D721Med (cell line): ENCODE data around the gene ERO1B.
"Not testable (repeated sequence)": the region's sequence is repeated elsewhere in the genome, so short reads cannot be mapped to it uniquely, and the experiment has no call there.

Source experiments
- DNase-seq: peaks from one replicate; pipeline ENCODE4 v3.0.0; 2011; ENCODE audit warnings: low spot score; ENCODE audit not compliant: insufficient read length
- FAIRE-seq: peaks from 2 replicates; lab custom pipeline; 2011; peaks lifted over from hg19 to GRCh38; lab: Jason Lieb, UNC
- TF ChIP-seq, protein P1 (sequence below): IDR thresholded peaks from 2 replicates; pipeline ENCODE4 v1.5.1; 2012; ENCODE audit warnings: mild to moderate bottlenecking, control low read depth; ENCODE audit not compliant: insufficient read depth; ENCODE audit errors: missing control alignments

The ERO1B gene, protein sequence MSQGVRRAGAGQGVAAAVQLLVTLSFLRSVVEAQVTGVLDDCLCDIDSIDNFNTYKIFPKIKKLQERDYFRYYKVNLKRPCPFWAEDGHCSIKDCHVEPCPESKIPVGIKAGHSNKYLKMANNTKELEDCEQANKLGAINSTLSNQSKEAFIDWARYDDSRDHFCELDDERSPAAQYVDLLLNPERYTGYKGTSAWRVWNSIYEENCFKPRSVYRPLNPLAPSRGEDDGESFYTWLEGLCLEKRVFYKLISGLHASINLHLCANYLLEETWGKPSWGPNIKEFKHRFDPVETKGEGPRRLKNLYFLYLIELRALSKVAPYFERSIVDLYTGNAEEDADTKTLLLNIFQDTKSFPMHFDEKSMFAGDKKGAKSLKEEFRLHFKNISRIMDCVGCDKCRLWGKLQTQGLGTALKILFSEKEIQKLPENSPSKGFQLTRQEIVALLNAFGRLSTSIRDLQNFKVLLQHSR

DNA sequence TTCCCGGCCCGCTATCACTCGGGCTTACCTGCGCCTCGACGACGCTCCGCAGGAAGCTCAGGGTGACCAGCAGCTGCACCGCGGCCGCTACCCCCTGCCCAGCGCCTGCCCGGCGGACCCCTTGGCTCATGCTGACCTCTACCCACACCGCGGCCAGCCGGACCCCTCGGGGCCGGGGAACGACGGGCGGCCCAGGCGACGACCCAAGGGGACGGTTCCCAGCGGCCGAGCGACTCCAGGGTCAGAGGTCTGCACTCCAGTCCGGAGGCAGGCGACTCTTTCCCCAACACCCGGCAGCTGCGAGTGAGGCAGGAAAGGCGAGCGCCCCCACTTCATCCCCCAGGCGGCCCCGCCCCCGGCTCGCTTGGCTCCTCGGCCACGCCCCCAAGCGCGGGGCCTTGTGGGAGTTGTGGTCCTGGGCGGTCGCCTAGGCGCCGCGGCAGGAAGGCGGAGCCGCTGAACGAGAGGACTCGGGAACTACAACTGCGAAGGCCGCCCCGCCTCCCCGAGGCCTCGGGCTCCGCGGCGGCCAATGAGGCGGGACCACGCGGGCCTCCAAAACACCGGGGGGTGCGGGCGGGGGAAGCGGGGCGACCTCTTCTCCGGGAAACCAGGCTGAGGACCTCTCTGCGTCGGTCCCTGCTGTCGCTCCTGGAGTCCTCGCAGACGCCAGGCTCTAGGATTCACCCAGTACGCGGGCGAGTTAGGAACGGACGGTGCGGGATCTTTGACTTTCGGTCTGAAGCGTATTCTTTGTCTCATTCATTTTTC, at the start of gene ERO1B:
TSS of gene ERO1B (minus strand) at position 305 of the 771 bp plus-strand sequence. CDS start at position 130, 175 bp downstream.
- TF ChIP-seq, protein P1, sequence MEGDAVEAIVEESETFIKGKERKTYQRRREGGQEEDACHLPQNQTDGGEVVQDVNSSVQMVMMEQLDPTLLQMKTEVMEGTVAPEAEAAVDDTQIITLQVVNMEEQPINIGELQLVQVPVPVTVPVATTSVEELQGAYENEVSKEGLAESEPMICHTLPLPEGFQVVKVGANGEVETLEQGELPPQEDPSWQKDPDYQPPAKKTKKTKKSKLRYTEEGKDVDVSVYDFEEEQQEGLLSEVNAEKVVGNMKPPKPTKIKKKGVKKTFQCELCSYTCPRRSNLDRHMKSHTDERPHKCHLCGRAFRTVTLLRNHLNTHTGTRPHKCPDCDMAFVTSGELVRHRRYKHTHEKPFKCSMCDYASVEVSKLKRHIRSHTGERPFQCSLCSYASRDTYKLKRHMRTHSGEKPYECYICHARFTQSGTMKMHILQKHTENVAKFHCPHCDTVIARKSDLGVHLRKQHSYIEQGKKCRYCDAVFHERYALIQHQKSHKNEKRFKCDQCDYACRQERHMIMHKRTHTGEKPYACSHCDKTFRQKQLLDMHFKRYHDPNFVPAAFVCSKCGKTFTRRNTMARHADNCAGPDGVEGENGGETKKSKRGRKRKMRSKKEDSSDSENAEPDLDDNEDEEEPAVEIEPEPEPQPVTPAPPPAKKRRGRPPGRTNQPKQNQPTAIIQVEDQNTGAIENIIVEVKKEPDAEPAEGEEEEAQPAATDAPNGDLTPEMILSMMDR = no peak
- no peak for FAIRE-seq
- peak; percentile 79 for DNase-seq

DNA sequence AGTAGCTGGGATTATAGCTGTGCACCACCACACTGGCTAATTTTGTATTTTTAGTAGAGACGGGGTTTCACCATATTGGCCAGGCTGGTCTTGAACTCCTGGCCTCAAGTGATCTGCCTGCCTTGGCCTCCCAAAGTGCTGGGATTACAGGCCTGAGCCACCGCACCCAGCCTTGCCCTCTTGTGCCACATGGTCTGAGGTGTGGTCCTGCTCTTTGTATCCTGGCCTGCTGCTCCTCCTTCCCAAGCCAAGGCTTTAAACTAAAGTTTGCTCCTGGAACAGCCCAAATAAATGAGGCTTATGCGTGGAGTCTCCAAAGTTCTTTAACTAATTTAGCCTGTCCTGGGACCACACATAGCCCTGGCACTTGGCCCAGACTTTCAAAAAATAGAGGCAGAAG, 49.7 kb upstream of the ERO1B start:
- not testable (repeated sequence) for DNase-seq, FAIRE-seq

DNA sequence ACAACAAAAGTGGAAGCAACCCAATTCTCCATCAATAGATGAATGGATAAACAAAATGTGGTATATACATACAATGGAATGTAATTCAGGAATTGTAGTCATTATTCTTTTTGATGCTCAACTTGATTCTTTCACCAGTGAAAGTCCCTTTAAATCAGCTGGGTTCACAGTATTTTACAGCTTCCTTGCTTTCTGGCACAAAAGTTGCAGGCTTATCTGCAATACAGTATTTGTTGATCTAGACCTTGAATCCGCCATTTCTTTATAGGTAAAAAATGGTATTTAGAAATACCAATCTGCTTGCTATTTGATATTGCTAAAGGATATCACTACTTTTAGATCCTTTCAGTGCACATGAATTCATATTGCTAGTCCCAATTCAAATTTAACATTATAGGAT, 44.7 kb upstream of the ERO1B start:
- DNase-seq (no peak), FAIRE-seq (no peak)
- TF ChIP-seq, protein P1 = no peak

DNA sequence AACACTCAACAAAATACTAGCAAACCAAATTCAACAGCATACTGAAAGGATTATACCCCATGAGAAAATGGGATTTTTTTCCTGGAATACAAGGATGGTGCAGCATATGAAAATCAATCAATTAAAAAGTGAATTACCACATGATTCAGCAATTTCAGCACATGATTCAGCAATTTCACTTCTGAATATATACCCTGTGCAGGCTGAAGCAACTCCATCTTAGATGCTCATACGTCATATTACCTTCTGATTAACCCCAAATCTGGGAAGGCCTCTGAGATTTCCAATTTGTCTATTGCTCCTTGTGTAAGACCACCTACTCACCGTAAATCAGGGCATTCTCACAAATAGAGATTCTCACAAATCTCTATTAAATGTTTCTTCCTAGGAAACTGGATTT, 43.8 kb upstream of the ERO1B start:
- DNase-seq (no peak), FAIRE-seq (no peak)
- TF ChIP-seq, protein P1 = no peak

DNA sequence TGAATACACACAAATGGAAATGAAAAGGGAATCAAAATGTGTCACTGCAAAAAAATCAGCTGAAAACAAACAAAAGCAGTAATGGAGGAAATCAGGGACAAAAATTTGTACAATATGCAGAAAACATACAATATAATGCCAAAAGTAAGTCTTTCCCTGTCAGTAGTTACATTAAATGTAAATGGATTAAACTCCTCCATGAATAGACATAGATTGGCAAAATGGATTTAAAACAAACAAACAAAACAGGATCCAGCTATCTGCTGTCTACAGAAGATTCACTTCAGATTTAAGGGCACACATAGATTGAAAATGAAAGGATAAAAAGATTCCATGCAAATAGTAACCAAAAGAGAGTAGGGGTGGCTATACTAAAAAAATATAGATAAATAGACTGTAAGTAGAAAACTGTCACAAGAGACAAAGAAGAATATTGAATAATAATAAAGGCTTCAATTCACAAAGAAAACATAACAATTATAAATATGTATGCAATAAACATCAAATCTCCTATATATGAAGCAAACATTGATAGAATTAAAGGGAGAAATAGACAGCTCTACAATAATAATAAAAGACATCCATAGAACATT, 42.2 kb upstream of the ERO1B start:
- FAIRE-seq (no peak), DNase-seq (no peak)
- TF ChIP-seq, protein P1 = no peak

DNA sequence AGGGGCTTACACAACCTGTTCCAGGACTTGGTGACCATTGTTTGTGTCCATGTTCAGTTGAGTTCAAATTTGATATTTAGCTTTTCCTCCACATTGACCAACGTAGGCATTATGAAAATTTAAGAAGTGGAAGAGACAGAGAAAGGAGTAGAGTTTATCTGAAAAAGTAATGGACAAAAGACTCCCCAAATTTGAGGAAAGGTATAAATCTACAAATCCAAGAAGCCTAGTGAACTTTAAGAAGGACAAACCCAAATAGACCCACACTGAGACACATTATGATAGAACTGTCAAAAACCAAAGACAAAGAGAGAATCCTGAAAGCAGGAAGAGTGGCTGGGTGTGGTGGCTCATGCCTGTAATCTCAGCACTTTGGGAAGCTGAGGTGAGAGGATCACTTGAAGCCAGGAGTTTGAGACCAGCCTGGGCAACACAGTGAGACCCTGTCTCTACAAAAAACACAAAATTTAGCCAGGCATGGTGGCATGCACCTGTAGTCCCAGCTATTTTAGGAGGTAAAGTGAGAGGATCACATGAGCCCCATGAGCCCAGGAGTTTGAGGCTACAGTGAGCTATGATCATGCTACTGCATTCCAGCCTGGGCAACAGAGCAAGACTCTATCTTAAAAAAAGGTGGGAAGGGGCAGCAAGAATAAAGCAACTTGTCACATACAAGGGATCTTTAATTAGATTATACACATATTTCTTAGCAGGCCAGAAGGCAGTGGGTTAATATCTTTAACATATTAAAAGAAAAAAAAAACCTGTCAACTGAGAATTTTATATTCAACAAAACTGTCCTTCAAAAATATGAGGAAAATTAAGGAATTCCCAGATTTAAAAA, 41.0 kb upstream of the ERO1B start:
- DNase-seq = no peak
- TF ChIP-seq, protein P1 = no peak

More for the DNA sequence above, 41.0 kb upstream of the ERO1B start:
- FAIRE-seq = peak; percentile 16
